Type B pancreatic cell (in vitro differentiated cells): ENCODE data around the gene AKR1C8. TPM values are rescaled to one million over a fixed set of nuclear protein-coding genes. Genes with fewer than 3 reads are reported as not detected.
"Not testable (repeated sequence)": the region's sequence is repeated elsewhere in the genome, so short reads cannot be mapped to it uniquely, and the experiment has no call there.

Experiments used
- DNase-seq: peaks from one replicate; pipeline ENCODE4 v3.0.0; 2021; ENCODE audit warnings: mixed read lengths; ENCODE audit not compliant: unreplicated experiment; ENCODE audit errors: extremely low spot score
- H3K27ac Mint-ChIP-seq: 2 replicates; pipeline ENCODE4 v1.8.0; 2021; ENCODE audit warnings: mild to moderate bottlenecking, mixed read lengths
- H3K27me3 Mint-ChIP-seq: 2 replicates; pipeline ENCODE4 v1.8.0; 2021; ENCODE audit warnings: mixed read lengths
- H3K36me3 Mint-ChIP-seq: 2 replicates; pipeline ENCODE4 v1.8.0; 2021; ENCODE audit warnings: mixed read lengths
- H3K4me1 Mint-ChIP-seq: one replicate; pipeline ENCODE4 v1.8.0; 2021; ENCODE audit warnings: mixed read lengths; ENCODE audit not compliant: unreplicated experiment
- H3K4me3 Mint-ChIP-seq: 2 replicates; pipeline ENCODE4 v1.8.0; 2021; ENCODE audit warnings: mild to moderate bottlenecking, mixed read lengths
- H3K9me3 Mint-ChIP-seq: 2 replicates; pipeline ENCODE4 v1.8.0; 2021; ENCODE audit warnings: mixed read lengths
- long read RNA-seq: library from polyadenylated mRNA; unstranded; transcript quantifications from one replicate; pipeline ENCODE4 v2.0.0, GENCODE V29; 2020
- total RNA-seq: library from RNA; stranded (reverse); gene quantifications from 2 replicates; pipeline ENCODE4 v1.2.1, GENCODE V29; 2021; ENCODE audit warnings: low replicate concordance
- TF ChIP-seq, protein P1 (sequence below): fragments of 200-600 bp; sonication (generic); conservative IDR thresholded peaks from 2 replicates; pipeline ENCODE4 v1.5.0; 2021; ENCODE audit warnings: antibody characterized with exemption, mild to moderate bottlenecking

AKR1C8 gene
- 0.89 and 1.00 TPM in 2 replicates for total RNA-seq
- long read RNA-seq, partial matches to known transcripts = 0 of 4 reads
- long read RNA-seq, other reads (novel, unspliced or antisense) = 4 of 4 reads

DNA sequence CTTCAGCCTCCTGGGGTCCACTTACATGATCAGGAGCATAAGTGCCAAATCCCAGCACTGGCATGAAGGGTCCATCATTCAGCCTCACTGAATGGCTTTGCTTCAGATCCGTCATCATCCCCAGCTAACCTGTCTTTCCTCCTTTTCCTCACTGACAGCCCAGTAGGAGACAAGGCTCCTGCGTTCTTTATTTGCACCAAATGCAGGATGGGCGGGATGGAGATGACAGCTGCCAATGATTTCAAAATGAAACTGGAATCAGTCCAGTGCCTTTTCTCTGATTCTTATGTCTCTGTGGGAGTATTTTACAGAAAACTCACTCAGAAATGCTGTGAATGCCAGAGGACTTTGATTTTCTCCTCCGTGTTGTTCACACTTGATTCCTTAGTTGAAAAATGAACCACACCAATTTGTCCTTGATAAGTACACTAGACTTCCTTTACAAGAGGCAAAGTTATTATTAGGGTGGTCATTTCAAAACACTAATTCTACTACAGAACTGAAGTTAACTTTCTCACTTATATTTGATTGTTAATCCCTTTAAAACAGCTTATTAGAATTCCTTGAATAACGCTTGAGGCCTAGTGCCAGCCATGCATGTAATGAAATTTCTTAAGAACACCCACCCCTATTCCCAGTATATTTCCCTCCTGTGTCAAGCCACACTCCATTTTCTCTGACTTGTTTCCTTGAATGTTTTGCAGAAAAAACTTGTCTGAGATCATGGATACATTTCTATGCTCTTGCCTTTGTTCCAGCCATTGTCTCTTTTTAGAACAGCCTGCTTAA lies at the start of gene AKR1C8:
Gene AKR1C8 (minus strand): TSS at position 164 of the 789 bp plus-strand sequence. CDS start 46 bp downstream, at position 118.
- TF ChIP-seq, protein P1, sequence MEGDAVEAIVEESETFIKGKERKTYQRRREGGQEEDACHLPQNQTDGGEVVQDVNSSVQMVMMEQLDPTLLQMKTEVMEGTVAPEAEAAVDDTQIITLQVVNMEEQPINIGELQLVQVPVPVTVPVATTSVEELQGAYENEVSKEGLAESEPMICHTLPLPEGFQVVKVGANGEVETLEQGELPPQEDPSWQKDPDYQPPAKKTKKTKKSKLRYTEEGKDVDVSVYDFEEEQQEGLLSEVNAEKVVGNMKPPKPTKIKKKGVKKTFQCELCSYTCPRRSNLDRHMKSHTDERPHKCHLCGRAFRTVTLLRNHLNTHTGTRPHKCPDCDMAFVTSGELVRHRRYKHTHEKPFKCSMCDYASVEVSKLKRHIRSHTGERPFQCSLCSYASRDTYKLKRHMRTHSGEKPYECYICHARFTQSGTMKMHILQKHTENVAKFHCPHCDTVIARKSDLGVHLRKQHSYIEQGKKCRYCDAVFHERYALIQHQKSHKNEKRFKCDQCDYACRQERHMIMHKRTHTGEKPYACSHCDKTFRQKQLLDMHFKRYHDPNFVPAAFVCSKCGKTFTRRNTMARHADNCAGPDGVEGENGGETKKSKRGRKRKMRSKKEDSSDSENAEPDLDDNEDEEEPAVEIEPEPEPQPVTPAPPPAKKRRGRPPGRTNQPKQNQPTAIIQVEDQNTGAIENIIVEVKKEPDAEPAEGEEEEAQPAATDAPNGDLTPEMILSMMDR = no peak
- Mint-ChIP-seq H3K36me3 (no peaks in the 10 kb centered on the region), H3K9me3 (no peaks in the 10 kb centered on the region)

DNA sequence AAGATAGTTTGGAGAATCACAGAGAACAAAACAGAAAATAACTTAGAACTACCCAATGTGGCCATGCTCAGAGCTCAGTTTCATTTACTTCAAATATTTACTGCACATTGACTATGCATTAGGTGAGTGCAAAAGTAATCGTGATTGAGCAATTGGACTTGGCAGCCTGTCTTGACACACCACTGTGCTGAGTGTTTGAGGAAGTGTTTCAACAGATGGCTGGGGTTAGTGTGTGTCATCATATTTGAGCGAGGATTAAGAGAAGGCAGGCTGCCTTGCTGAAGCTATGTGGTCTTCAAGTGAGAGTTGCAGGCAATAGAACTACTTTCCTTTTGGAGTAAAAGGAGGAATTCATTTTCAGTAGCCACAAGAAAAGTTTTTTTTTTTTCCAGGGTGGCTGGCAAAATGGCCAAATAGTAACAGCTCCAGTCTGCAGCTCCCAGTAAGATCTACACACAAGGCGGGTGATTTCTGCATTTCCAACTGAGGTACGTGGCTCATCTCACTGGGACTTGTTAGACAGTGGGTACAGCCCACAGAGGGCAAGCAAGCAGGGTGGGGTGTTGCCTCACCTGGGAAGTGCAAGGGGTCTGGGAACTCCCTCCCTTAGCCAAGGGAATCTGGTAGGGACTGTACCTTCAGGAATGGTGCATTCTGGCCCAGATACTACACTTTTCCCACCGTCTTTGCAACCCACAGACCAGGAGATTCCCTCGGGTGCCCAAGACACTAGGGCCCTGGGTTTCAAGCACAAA lies 49.3 kb upstream of the AKR1C8 start:
- no peaks in the 10 kb centered on the region for H3K36me3 Mint-ChIP-seq

More for the DNA sequence above, at the start of gene AKR1C8:
- Mint-ChIP-seq H3K4me3 (no peak within 1 kb of the TSS), H3K27ac (no peak within 1 kb of the TSS), H3K27me3 (no peaks in the 10 kb centered on the region), H3K4me1 (no peaks in the 10 kb centered on the region)
- DNase-seq = no peak

GRCh38 chr10:5233324-5233723 lies 48.4 kb upstream of the AKR1C8 start:
- no peak for DNase-seq
- TF ChIP-seq, protein P1 = no peak
- Mint-ChIP-seq H3K4me1 (no peaks in the 10 kb centered on the region), H3K4me3 (no peak overlapping the region), H3K9me3 (peaks cover 6% of the 10 kb centered on the region), H3K27me3 (peaks cover 8% of the 10 kb centered on the region), H3K36me3 (no peaks in the 10 kb centered on the region), H3K27ac (no peak overlapping the region)

More for the DNA sequence above, 49.3 kb upstream of the AKR1C8 start:
- Mint-ChIP-seq H3K4me1 (no peaks in the 10 kb centered on the region), H3K27ac (no peak overlapping the region), H3K4me3 (no peak overlapping the region), H3K27me3 (peaks cover 8% of the 10 kb centered on the region), H3K9me3 (peaks cover 6% of the 10 kb centered on the region)
- TF ChIP-seq, protein P1 = no peak
- no peak for DNase-seq

DNA sequence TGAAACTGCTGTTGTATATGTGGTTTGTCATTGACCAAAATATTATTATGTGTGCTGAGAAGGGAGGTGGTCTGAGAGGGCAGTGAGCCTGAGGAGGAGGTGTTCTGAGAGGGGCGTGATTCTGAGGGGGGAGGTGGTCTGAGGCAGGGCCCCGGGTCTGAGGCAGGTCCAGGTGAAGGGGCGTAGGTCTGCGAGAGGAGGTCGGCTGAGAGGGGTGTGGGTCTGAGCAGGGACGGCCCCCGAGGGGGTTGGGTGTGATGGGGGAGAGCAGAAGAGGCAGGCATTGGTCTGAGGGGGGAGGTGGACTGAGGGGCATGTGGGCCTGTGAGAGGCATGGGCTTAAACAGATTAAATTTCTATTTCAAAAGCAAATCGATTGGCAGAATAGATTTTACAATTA lies 44.1 kb upstream of the AKR1C8 start:
- no peak for DNase-seq
- Mint-ChIP-seq H3K36me3 (no peaks in the 10 kb centered on the region), H3K27ac (no peak overlapping the region), H3K9me3 (peaks cover 6% of the 10 kb centered on the region), H3K27me3 (no peaks in the 10 kb centered on the region), H3K4me1 (no peaks in the 10 kb centered on the region), H3K4me3 (no peak overlapping the region)
- TF ChIP-seq, protein P1 = no peak

GRCh38 chr10:5222942-5223341 lies 38.0 kb upstream of the AKR1C8 start:
- not testable (repeated sequence) for H3K4me1 Mint-ChIP-seq, H3K4me3 Mint-ChIP-seq, H3K36me3 Mint-ChIP-seq, H3K27ac Mint-ChIP-seq, H3K9me3 Mint-ChIP-seq, DNase-seq, H3K27me3 Mint-ChIP-seq

GRCh38 chr10:5219262-5219661 lies 34.3 kb upstream of the AKR1C8 start:
- Mint-ChIP-seq H3K9me3 (no peaks in the 10 kb centered on the region), H3K4me3 (no peak overlapping the region), H3K27ac (no peak overlapping the region), H3K36me3 (no peaks in the 10 kb centered on the region), H3K4me1 (no peaks in the 10 kb centered on the region), H3K27me3 (no peaks in the 10 kb centered on the region)
- no peak for DNase-seq
- TF ChIP-seq, protein P1 = no peak
